ENCODE data around the gene INSYN2A.

Gene INSYN2A

GRCh38 chr10:127179612-127180250, 16.7 kb downstream of the INSYN2A start:
- in situ Hi-C loops (cut with HindIII; ENCODE audit: low sequenced_read_pairs), result no loop called here
- DNase-seq (ENCODE audit: low read depth), result no peak
- H3K4me3 ChIP-seq (ENCODE audit: low read depth, low read length), result no peak overlapping the region
- no peak for TF ChIP-seq CTCF (IDR thresholded peaks at IDR 0.05; ENCODE audit: low read depth, low read length, missing control alignments)

DNA sequence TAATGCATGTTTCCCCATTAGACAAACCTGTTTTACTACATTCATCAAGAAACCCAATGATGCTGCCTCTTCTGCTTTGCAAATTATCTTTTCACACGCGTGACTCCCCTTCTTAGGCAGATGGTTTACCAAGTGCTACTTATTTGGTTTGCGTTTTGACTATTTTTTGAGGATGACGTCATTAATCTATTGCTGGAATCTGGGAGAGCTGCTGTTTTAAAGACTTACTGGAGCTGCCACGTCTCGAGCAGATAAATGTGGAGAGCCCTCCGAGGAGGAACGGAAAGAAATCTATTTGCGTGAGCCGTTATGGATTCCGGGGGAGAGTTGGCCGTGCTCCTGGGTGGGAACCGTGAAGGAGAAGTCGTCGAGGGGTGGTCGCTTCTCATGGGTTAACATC, 19.7 kb downstream of the INSYN2A start:
- no peak for DNase-seq (ENCODE audit: low read depth)
- no peak for TF ChIP-seq CTCF (IDR thresholded peaks at IDR 0.05; ENCODE audit: low read depth, low read length, missing control alignments)
- no peak overlapping the region for H3K4me3 ChIP-seq (ENCODE audit: low read depth, low read length)
- in situ Hi-C loops (cut with HindIII; ENCODE audit: low sequenced_read_pairs), result no loop called here

DNA sequence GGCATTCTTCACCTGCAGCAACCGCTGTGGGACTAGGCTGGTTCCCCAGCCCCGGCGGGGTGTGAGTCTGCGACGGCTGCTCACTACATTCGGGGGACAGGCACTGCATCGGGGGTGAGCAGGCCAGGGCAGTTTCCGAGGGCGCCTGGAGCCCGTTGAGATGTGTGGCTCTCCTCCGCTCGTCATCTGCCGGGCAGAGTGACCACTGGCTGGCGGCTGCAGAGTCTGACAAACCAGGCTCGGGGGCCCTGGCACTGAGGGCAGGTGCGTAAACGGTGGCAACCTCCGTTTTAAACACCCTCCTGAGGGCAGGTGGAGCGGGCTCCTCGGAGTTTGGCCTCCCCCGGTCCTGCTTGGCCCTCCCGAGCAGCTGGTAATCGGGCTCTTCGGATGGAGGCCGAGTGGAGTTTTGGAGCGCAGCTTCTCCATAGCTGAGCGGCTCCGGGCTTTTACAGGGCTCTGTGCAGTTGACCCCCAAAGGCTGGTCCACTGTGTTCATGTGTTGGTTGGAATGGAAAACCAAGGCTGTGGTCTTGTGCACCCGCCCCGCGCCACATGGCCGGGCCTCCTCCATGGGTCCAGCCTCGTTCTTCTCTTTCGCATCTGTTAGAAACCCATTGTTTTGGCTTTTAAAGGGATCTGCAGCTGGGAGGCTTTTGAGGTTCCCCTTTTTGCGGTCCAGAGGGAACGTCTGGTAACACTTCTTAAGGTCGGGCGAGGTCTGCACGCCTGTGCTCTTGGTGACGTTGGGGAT, 20.9 kb downstream of the INSYN2A start:
- no peak for DNase-seq (ENCODE audit: low read depth)
- H3K4me3 ChIP-seq (ENCODE audit: low read depth, low read length), result no peak overlapping the region
- in situ Hi-C loops (cut with HindIII; ENCODE audit: low sequenced_read_pairs), result no loop called here
- no peak for TF ChIP-seq CTCF (IDR thresholded peaks at IDR 0.05; ENCODE audit: low read depth, low read length, missing control alignments)

GRCh38 chr10:127174866-127175265, 21.5 kb downstream of the INSYN2A start:
- no peak overlapping the region for H3K4me3 ChIP-seq (ENCODE audit: low read depth, low read length)
- no peak for TF ChIP-seq CTCF (IDR thresholded peaks at IDR 0.05; ENCODE audit: low read depth, low read length, missing control alignments)
- no peak for DNase-seq (ENCODE audit: low read depth)
- in situ Hi-C loops (cut with HindIII; ENCODE audit: low sequenced_read_pairs), result no loop called here

DNA sequence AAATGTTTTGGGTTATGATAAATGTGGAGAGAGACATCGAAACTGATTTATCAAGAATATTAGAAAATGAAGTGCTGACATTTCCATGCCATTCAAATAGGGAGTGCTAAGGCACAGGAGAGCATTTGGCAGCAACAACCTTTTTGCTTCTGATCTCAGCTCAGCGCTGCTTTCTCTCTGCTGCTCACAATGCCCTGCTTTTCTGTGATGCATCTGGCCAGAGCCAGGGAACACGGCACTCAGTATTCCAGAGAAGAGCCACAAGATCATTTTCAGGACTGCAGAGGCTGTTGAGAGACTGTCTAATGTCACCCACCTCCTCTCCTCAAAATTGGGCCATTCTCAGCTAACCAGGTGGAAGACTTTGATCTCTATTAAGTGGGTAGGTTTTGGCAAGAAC, 28.1 kb downstream of the INSYN2A start:
- in situ Hi-C loops (cut with HindIII; ENCODE audit: low sequenced_read_pairs), result no loop called here

GRCh38 chr10:127162841-127163240, 33.5 kb downstream of the INSYN2A start:
- in situ Hi-C loops (cut with HindIII; ENCODE audit: low sequenced_read_pairs), result no loop called here
- DNase-seq (ENCODE audit: low read depth), result no peak
- no peak for TF ChIP-seq CTCF (IDR thresholded peaks at IDR 0.05; ENCODE audit: low read depth, low read length, missing control alignments)
- H3K4me3 ChIP-seq (ENCODE audit: low read depth, low read length), result no peak overlapping the region

More for the DNA sequence above, 28.1 kb downstream of the INSYN2A start:
- no peak for DNase-seq (ENCODE audit: low read depth)
- no peak for TF ChIP-seq CTCF (IDR thresholded peaks at IDR 0.05; ENCODE audit: low read depth, low read length, missing control alignments)
- H3K4me3 ChIP-seq (ENCODE audit: low read depth, low read length), result no peak overlapping the region
